Stomach (tissue), 9 donors: ENCODE data around the gene ZNF358. TPM values are rescaled to one million over a fixed set of nuclear protein-coding genes. Genes with fewer than 3 reads are reported as not detected.

ENCODE experiments used
- DNase-seq, 2 donors: peaks; one replicate each; pipeline versions ENCODE4 v3.0.0 to v3.0.0-alpha.2; 2013 to 2019
- H3K27ac ChIP-seq, 5 donors: fragments of 200-600 bp in 4 of 5; sonication (generic) in 4 of 5; one replicate each; pipeline ENCODE4 v1.5.1; 2013 to 2019; ENCODE audit warnings: mild to moderate bottlenecking in 1 of 5, moderate library complexity in 1 of 5
- H3K27me3 ChIP-seq, 3 donors: fragments of 200-600 bp; sonication (generic); one replicate each; pipeline ENCODE4 v1.5.1; 2017 to 2019; ENCODE audit warnings: mixed run types in 1 of 3
- H3K36me3 ChIP-seq, 4 donors: fragments of 200-600 bp; sonication (generic); 1 replicate in 3 of 4; 2 replicates in 1 of 4; pipeline ENCODE4 v1.5.1; 2016 to 2019
- H3K4me1 ChIP-seq, 4 donors: fragments of 200-600 bp; sonication (generic); one replicate each; pipeline ENCODE4 v1.5.1; 2016 to 2019
- H3K4me3 ChIP-seq, 4 donors: fragments of 200-600 bp; sonication (generic) in 3 of 4; one replicate each; pipeline ENCODE4 v1.5.1; 2016 to 2019; ENCODE audit warnings: mild to moderate bottlenecking in 1 of 4
- H3K9me3 ChIP-seq, 4 donors: fragments of 200-600 bp; sonication (generic); one replicate each; pipeline ENCODE4 v1.5.1; 2016 to 2019
- CTCF ChIP-seq, 7 experiments: fragments of 450-650 bp in 4 of 7; fragments of 200-600 bp in 3 of 7; sonication (generic) in 3 of 7; IDR thresholded peaks; one replicate each; pipeline ENCODE4 v1.5.1; 2016 to 2019; ENCODE audit warnings: antibody characterized with exemption in 7 of 7, control low read depth in 2 of 7, mild to moderate bottlenecking in 1 of 7
- EP300 ChIP-seq: sonication (generic); formaldehyde crosslinking; IDR thresholded peaks from one replicate; pipeline ENCODE4 v1.6.1; 2017; ENCODE audit warnings: antibody characterized with exemption
- POLR2A ChIP-seq, 4 donors: fragments of 450-650 bp; IDR thresholded peaks; one replicate each; pipeline ENCODE4 v1.6.1; 2016; ENCODE audit warnings: antibody characterized with exemption in 4 of 4, control low read depth in 2 of 4, mild to moderate bottlenecking in 1 of 4, moderate library complexity in 1 of 4
- POLR2AphosphoS5 ChIP-seq, 3 donors: sonication (generic); formaldehyde crosslinking; IDR thresholded peaks; one replicate each; pipeline ENCODE4 v1.6.1; 2016; ENCODE audit warnings: antibody characterized with exemption in 3 of 3
- WGBS, 5 donors: extraction: QIAGEN DNeasy Blood & Tissue Kit in 3 of 5; methylation state at CpG; one replicate each; pipeline versions ENCODE4 v1.1.5 to v1.1.7; 2013 to 2018; 5-methylcytosine and 5-hydroxymethylcytosine counted together
- intact Hi-C: fragments of 100-400 bp; cut with DNase I; formaldehyde crosslinking; loops from one replicate; pipeline ENCODE4 v1.15.1; 2023; ENCODE audit warnings: low total_unique reads
- polyA plus RNA-seq, 3 donors: library from polyadenylated mRNA; stranded (reverse); fragments of 200-250 nt; gene quantifications; one replicate each; pipeline ENCODE4 v1.2.3, GENCODE V29; 2013
- total RNA-seq, 5 donors: library from RNA; depleted of rRNA; stranded (reverse); fragments of >200 nt; gene quantifications; one replicate each; pipeline versions ENCODE4 v1.1.0 to v1.2.3, GENCODE V29; 2014 to 2016
- donor health status: healthy with polysubstance abuse.
- donor health status: Bipolar disorder and iron deficiency.
- donor health status: healthy.

The ZNF358 gene
- total and polyA plus RNA-seq, 8 donors, result 6.2 to 304 (median 74.1) TPM

GRCh38 chr19:7539827-7540425 lies 24.0 kb downstream of the ZNF358 start:
- 94 to 97% (median 96%) methylated on average over 14 to 28 of the region's 28 CpGs for WGBS, 5 donors
- Histone ChIP-seq H3K27me3 (no peaks in the 10 kb centered on the region), H3K9me3 (no peaks in the 10 kb centered on the region), H3K27ac (no peak overlapping the region), H3K36me3 (peaks cover 56 to 81% (median 78%) of the 10 kb centered on the region in 4 donors), H3K4me3 (no peak overlapping the region), H3K4me1 (peaks cover 7 to 21% (median 12%) of the 10 kb centered on the region in 4 donors)
- no peak for DNase-seq
- intact Hi-C loops, result no loop called here
- TF ChIP-seq CTCF (IDR thresholded peaks at IDR 0.05) (no peak), POLR2A (IDR thresholded peaks at IDR 0.05) (no peak), EP300 (no peak), POLR2AphosphoS5 (IDR thresholded peaks at IDR 0.05) (no peak)

GRCh38 chr19:7540761-7541474 lies 25.0 kb downstream of the ZNF358 start:
- H3K27ac ChIP-seq, result no peak overlapping the region
- peaks cover 56 to 91% (median 88%) of the 10 kb centered on the region in 4 donors for H3K36me3 ChIP-seq
- WGBS, 5 donors, result 83 to 87% (median 86%) methylated on average over 33 to 39 of the region's 39 CpGs
- no peak overlapping the region for H3K4me3 ChIP-seq
- peaks cover 7 to 25% (median 10%) of the 10 kb centered on the region in 4 donors for H3K4me1 ChIP-seq
- H3K9me3 ChIP-seq, result no peaks in the 10 kb centered on the region
- TF ChIP-seq POLR2AphosphoS5 (IDR thresholded peaks at IDR 0.05) (no peak), EP300 (no peak), CTCF (IDR thresholded peaks at IDR 0.05) (no peak)
- no peaks in the 10 kb centered on the region for H3K27me3 ChIP-seq
- intact Hi-C loops, result no loop called here
- DNase-seq, result peak in 1 of 2 donors; percentile 40

DNA sequence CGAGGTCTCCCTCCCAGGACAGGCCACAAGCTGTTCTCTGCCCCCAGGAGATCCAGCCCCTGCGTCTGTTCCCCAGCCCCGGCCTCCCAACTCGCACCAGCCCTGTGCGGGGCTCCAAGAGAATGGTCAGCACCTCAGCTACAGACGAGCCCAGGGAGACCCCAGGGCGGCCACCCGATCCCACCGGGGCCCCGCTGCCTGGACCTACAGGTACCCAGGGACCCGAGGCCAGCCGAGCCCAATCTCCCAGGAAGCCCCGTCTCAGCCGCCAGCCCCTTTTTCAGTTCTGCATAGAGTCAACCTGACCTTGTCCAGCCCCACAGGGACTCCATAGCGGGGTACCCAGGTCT lies 25.5 kb downstream of the ZNF358 start:
- H3K9me3 ChIP-seq, result no peaks in the 10 kb centered on the region
- H3K4me3 ChIP-seq, result no peak overlapping the region
- intact Hi-C loops, result no loop called here
- TF ChIP-seq POLR2AphosphoS5 (IDR thresholded peaks at IDR 0.05), result no peak
- no peak for TF ChIP-seq CTCF (IDR thresholded peaks at IDR 0.05)
- TF ChIP-seq EP300, result no peak
- no peak for TF ChIP-seq POLR2A (IDR thresholded peaks at IDR 0.05)
- H3K36me3 ChIP-seq, result peaks cover 56 to 97% (median 91%) of the 10 kb centered on the region in 4 donors
- no peaks in the 10 kb centered on the region for H3K27me3 ChIP-seq
- DNase-seq, result peak in 1 of 2 donors; percentile 2
- H3K27ac ChIP-seq, result no peak overlapping the region
- peaks cover 1 to 25% (median 7%) of the 10 kb centered on the region in 4 donors for H3K4me1 ChIP-seq
- 95 to 97% (median 96%) methylated on average over 12 to 15 of the region's 15 CpGs for WGBS, 5 donors

GRCh38 chr19:7541828-7542443 lies 26.0 kb downstream of the ZNF358 start:
- Histone ChIP-seq H3K9me3 (no peaks in the 10 kb centered on the region), H3K27ac (no peak overlapping the region), H3K36me3 (peaks cover 55 to 100% (median 90%) of the 10 kb centered on the region in 4 donors), H3K27me3 (no peaks in the 10 kb centered on the region), H3K4me1 (peaks cover 0 to 24% (median 4%) of the 10 kb centered on the region in 4 donors), H3K4me3 (no peak overlapping the region)
- TF ChIP-seq EP300, result no peak
- TF ChIP-seq POLR2AphosphoS5 (IDR thresholded peaks at IDR 0.05), result no peak
- TF ChIP-seq POLR2A (IDR thresholded peaks at IDR 0.05), result no peak
- TF ChIP-seq CTCF (IDR thresholded peaks at IDR 0.05), result no peak
- peak in 1 of 2 donors; percentile 2 for DNase-seq
- 94 to 98% (median 96%) methylated on average over 11 of the region's 11 CpGs for WGBS, 5 donors
- intact Hi-C loops, result no loop called here
